Activated gamma-delta T cell treated with Interleukin-2 at 50 U/mL for 16 hours (primary cell): ENCODE results near the gene SSNA1.
"Not testable (repeated sequence)": the region's sequence is repeated elsewhere in the genome, so short reads cannot be mapped to it uniquely, and the experiment has no call there.

Experiments
- DNase-seq: peaks from one replicate; pipeline ENCODE4 v3.0.0-alpha.2; 2020

The SSNA1 gene

DNA sequence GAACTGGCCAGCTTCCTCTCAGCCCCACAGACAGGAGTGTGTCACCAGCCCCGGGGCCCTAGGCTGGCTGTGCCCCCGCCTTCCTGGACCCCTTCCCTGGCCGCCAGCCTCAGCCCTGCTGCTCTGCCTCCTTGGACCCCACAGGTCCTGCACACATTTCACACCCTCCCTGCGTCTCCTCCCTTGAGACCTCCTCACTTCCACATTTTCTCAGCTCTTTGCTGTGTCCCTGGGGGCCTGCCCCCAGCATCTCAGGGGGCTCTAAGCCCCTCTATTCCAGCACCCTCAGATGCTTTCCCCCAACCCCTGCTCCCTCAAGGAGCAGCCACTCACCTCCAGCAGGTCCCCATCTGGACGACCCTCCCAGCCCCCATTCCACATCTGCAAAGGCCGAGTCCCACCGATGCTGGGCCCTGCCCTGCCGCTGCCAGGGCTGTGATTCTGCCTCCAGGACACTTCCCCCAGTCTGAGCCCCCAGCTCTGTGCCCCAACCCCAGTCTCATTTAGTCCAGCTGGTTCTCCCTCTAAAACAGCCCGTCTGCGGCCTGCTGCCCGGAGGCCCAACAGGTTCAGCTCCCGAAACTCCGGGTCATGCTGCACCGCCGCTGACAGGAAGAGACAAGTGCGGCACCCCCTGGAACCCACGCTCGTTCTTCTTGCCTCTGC lies 46.4 kb downstream of the SSNA1 start:
- DNase-seq, result no peak

DNA sequence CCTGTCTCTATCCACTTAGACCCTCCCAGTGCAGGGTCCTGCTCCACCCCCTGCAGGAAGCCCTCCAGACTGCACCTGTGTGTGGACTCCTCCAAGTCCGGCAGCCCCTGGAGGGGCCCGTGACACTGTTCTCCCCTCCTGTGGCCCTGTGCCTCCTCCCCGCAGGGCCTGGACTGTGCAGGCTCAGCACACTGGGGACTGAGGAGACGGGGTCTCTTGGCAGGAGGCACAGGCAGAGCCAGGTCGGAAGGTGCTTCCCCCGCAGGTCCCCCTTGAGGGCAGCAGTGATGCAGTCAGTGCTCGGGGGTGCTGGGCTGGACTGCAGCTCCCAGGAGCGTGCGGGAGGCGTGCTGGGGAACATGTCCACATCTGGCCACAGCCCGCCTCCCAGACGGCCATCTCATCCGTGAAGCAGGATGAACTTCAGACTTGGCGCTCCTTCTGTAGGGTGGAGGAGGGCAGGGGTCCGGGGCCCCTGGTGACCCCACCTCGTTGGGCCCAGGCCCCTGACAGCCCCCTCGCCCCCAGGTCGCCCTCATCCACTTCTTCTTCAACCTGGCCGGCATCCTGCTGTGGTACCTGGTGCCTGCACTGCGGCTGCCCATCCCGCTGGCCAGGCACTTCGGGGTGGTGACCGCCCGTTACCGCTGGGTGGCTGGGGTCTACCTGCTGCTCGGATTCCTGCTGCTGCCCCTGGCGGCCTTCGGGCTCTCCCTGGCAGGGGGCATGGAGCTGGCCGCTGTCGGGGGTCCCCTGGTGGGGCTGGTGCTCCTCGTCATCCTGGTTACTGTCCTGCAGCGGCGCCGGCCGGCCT lies 47.2 kb downstream of the SSNA1 start:
- no peak for DNase-seq

DNA sequence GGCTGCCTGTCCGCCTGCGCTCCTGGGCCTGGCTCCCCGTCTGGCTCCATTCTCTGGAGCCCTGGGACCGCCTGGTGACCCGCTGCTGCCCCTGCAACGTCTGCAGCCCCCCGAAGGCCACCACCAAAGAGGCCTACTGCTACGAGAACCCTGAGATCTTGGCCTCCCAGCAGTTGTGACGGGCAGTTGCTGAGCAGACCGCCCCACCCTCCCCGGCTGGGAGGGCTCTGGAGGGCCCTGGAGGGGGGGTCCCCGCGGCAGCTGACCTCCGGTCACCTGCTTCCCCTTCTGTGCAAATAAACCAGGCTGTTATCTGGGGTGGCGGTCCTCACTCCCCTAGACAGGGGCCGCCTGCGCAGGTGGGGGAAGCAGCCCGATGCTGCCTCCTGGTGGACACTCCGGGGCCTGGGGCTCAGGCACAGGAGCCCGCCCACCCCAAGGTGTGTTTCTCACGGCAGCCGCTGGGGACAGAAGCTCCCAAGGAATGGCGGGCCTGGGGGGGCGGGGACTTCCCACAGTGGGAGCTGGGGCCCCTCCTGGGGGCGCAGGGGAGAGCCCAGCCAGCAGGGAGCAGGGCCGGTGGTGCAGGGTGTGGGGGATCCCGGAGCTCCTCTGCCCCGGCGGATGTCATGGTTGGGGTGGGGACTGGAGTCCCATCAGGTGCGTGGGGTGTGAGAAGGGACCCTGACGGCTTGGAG lies 47.9 kb downstream of the SSNA1 start:
- DNase-seq, result peak; percentile 91

DNA sequence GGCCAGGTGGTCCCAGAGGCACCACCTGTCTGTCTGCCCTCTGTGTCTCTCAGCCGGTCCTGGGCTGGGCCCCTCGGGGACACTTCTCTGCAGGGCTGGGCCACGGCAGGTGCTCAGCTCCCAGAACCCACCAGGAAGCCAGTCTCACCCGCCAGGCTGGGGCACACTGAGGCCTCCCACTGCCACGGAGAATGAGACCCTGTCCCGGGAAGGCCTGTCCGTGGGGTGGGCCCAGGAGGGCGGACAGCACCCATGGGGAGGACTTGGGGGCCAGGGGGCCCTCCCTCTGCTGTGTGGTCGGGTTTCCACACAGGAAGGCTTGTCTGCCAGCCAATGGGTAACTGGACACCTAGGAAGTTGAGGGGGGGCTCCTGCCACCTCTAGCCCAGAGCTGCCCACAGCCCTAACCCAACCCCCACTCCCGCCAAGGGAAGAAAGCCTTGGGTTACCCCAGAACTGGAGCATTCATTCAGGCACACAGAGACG lies 48.5 kb downstream of the SSNA1 start:
- no peak for DNase-seq

DNA sequence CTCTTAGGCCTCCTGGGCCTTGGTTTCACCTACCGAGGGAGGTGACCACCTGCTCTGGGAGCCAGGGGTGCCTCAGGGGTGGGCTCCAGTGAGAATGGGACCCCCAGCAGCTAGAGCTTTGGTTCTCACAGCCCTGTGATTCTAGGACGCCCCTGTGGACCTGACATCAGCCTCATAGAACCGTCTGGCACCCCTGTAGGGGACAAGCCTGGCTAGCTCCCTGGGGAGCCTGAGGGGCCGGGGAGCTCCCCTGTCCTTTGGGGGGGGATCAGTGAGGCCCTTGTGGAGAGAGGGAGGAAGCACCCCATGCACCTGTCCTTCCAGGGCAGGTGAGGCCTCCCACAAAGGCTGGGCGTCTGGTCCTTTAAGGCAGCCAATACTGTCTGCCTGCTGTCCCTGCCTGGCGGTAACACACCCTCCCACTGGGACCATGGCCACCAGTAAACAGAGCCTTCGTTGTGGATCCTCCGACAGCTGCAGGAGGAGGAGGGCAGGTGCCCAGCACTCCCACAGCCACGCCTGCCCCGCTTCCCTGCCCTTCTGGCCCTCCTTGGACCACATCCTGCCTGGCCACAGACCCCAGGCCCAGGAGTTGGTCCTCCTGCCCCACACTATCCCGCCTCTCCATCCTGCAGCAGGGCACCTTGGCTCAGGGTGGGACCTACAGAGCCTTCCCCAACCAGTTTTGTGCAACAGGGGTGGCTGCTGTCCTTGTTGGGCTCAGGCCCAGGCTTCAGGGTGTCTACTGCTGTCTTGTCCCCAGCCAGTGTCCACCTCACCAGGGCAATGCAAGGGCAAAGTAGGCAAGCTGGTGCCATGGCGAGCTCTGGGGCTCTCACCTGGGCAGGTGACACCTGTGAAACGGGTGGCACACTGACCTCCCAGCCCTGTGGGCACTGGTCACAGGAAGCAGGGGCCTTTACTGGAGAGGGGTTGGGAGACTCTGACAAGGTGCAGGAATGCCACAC lies 49.6 kb downstream of the SSNA1 start:
- DNase-seq, result no peak

DNA sequence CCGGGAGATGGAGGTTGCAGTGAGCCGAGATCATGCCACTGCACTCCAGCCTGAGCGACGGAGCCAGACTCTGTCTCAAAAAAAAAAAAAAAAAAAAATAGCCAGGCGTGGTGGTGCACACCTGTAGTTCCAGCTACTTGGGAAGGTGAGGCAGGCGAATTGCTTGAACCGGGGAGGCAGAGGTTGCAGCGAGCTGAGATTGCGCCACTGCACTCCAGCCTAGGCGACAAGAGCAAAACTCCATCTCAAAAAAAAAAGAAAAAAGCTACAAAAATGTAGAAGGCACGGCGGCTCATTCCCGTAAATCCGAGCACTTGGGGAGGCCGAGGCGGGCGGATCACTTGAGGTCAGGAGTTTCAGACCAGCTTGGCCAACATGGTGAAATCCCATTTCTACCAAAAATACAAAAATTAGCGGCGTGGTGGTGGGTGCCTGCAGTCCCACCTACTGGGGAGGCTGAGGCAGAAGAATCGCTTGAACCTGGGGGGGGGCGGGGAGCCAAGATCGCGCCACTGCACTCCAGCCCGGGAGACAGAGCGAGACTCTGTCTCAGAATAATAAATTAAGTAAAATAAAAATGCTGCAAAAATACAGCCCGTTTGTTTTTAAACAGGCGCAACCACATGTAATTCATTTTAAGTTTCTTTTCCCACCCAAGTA lies 51.2 kb downstream of the SSNA1 start:
- not testable (repeated sequence) for DNase-seq
